Sigmoid colon (tissue), 7 donors: ENCODE data around the gene TAF6. TPM values are rescaled to one million over a fixed set of nuclear protein-coding genes. Genes with fewer than 3 reads are reported as not detected.

Experiments
- DNase-seq: peaks from one replicate; pipeline ENCODE4 v3.0.0-alpha.2; 2019
- H3K27ac ChIP-seq, 4 donors: fragments of 200-600 bp; sonication (generic); one replicate each; pipeline ENCODE4 v1.5.1; 2016 to 2019; ENCODE audit warnings: mild to moderate bottlenecking in 1 of 4
- H3K27me3 ChIP-seq, 3 donors: fragments of 200-600 bp; sonication (generic); one replicate each; pipeline ENCODE4 v1.5.1; 2019; ENCODE audit warnings: mild to moderate bottlenecking in 1 of 3
- H3K36me3 ChIP-seq, 4 donors: fragments of 200-600 bp; sonication (generic); one replicate each; pipeline ENCODE4 v1.5.1; 2016 to 2019
- H3K4me1 ChIP-seq, 4 donors: fragments of 200-600 bp; sonication (generic); one replicate each; pipeline ENCODE4 v1.5.1; 2017 to 2019
- H3K4me3 ChIP-seq, 4 donors: fragments of 200-600 bp; sonication (generic); one replicate each; pipeline ENCODE4 v1.5.1; 2017 to 2019; ENCODE audit warnings: mild to moderate bottlenecking in 2 of 4, moderate library complexity in 1 of 4
- H3K9me3 ChIP-seq, 4 donors: fragments of 200-600 bp in 3 of 4; sonication (generic) in 3 of 4; one replicate each; pipeline versions ENCODE4 v1.5.1 to v1.6.1; 2013 to 2019
- EP300 ChIP-seq, 4 donors: sonication (generic); formaldehyde crosslinking; IDR thresholded peaks; one replicate each; pipeline ENCODE4 v1.6.1; 2017; ENCODE audit warnings: antibody characterized with exemption in 4 of 4
- POLR2A ChIP-seq, 2 donors: fragments of 450-650 bp; IDR thresholded peaks; one replicate each; pipeline ENCODE4 v1.6.1; 2016; ENCODE audit warnings: antibody characterized with exemption in 2 of 2, mild to moderate bottlenecking in 2 of 2, moderate library complexity in 2 of 2
- POLR2AphosphoS5 ChIP-seq, 4 donors: sonication (generic); formaldehyde crosslinking; IDR thresholded peaks; one replicate each; pipeline ENCODE4 v1.6.1; 2017; ENCODE audit warnings: antibody characterized with exemption in 4 of 4
- whole genome bisulfite sequencing, 2 donors: extraction: QIAGEN DNeasy Blood & Tissue Kit; methylation state at CpG; one replicate each; pipeline ENCODE4 v1.1.7; 2013; 5-methylcytosine and 5-hydroxymethylcytosine counted together
- intact Hi-C: fragments of 100-400 bp; cut with DNase I; formaldehyde crosslinking; loops from one replicate; pipeline ENCODE4 v1.15.1; 2023
- polyA plus RNA-seq, 3 donors: library from polyadenylated mRNA; stranded (reverse); fragments of 200-250 nt; gene quantifications; one replicate each; pipeline ENCODE4 v1.2.3, GENCODE V29; 2013
- total RNA-seq, 4 donors: library from RNA; depleted of rRNA; stranded (reverse); fragments of >200 nt; gene quantifications; one replicate each; pipeline ENCODE4 v1.1.0, GENCODE V29; 2016
- TF ChIP-seq, protein P1 (sequence below), 4 experiments: fragments of 450-650 bp in 3 of 4; fragments of 200-600 bp in 1 of 4; IDR thresholded peaks; one replicate each; pipeline ENCODE4 v1.5.1; 2016 to 2019; ENCODE audit warnings: antibody characterized with exemption in 4 of 4, mild to moderate bottlenecking in 3 of 4, moderate library complexity in 2 of 4
- donor health status: healthy with polysubstance abuse.
- donor health status: Bipolar disorder and iron deficiency.
- donor health status: healthy.

The TAF6 gene
- total and polyA plus RNA-seq, 7 donors: 18.0 to 87.8 (median 56.6) TPM

- Histone ChIP-seq H3K4me3 (no peak overlapping the region), H3K27ac (peak overlapping the region; percentile 50 to 87 (median 84)), H3K27me3 (no peaks in the 10 kb centered on the region), H3K36me3 (peaks cover 15 to 59% (median 23%) of the 10 kb centered on the region in 4 donors), H3K4me1 (peaks cover 0 to 24% (median 17%) of the 10 kb centered on the region in 4 donors), H3K9me3 (peaks cover 0 to 7% (median 1%) of the 10 kb centered on the region in 4 donors)
- intact Hi-C loops: loop anchor here (2.0 kb wide), 1 partner anchor 15 kb away; the partner anchor contains the start of gene ZNF3
- DNase-seq: peak; percentile 75
- 74 to 77% methylated on average over 8 of the region's 8 CpGs for WGBS, 2 donors
- TF ChIP-seq POLR2AphosphoS5 (IDR thresholded peaks at IDR 0.05): peak; percentile 93 to 97 (median 94)
- TF ChIP-seq POLR2A (IDR thresholded peaks at IDR 0.05): no peak
- TF ChIP-seq, protein P1, sequence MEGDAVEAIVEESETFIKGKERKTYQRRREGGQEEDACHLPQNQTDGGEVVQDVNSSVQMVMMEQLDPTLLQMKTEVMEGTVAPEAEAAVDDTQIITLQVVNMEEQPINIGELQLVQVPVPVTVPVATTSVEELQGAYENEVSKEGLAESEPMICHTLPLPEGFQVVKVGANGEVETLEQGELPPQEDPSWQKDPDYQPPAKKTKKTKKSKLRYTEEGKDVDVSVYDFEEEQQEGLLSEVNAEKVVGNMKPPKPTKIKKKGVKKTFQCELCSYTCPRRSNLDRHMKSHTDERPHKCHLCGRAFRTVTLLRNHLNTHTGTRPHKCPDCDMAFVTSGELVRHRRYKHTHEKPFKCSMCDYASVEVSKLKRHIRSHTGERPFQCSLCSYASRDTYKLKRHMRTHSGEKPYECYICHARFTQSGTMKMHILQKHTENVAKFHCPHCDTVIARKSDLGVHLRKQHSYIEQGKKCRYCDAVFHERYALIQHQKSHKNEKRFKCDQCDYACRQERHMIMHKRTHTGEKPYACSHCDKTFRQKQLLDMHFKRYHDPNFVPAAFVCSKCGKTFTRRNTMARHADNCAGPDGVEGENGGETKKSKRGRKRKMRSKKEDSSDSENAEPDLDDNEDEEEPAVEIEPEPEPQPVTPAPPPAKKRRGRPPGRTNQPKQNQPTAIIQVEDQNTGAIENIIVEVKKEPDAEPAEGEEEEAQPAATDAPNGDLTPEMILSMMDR (IDR thresholded peaks at IDR 0.05): no peak
- peak; percentile 41 to 92 (median 78) for TF ChIP-seq EP300 (IDR thresholded peaks at IDR 0.05)
Measured at GRCh38 chr7:100065452-100066186, 53.5 kb downstream of the TAF6 start.

- no peaks in the 10 kb centered on the region for H3K9me3 ChIP-seq
- intact Hi-C loops: no loop called here
- no peak overlapping the region for H3K4me3 ChIP-seq
- peaks cover 8 to 59% (median 17%) of the 10 kb centered on the region in 4 donors for H3K36me3 ChIP-seq
- TF ChIP-seq EP300 (IDR thresholded peaks at IDR 0.05): no peak
- TF ChIP-seq POLR2A (IDR thresholded peaks at IDR 0.05): no peak
- TF ChIP-seq, protein P1 (IDR thresholded peaks at IDR 0.05): no peak
- no peak for TF ChIP-seq POLR2AphosphoS5 (IDR thresholded peaks at IDR 0.05)
- H3K27me3 ChIP-seq: no peaks in the 10 kb centered on the region
- 97% methylated on average over 9 of the region's 9 CpGs for WGBS, 2 donors
- peaks cover 0 to 24% (median 17%) of the 10 kb centered on the region in 4 donors for H3K4me1 ChIP-seq
- DNase-seq: no peak
- peak overlapping the region in 1 of 4 donors; percentile 87 for H3K27ac ChIP-seq
Measured at GRCh38 chr7:100064162-100064561, 55.0 kb downstream of the TAF6 start.

GRCh38 chr7:100063376-100063775 lies 55.8 kb downstream of the TAF6 start:
- Histone ChIP-seq H3K27ac (no peak overlapping the region), H3K27me3 (no peaks in the 10 kb centered on the region), H3K4me3 (no peak overlapping the region), H3K4me1 (peaks cover 0 to 24% (median 17%) of the 10 kb centered on the region in 4 donors), H3K36me3 (peaks cover 8 to 61% (median 22%) of the 10 kb centered on the region in 4 donors), H3K9me3 (no peaks in the 10 kb centered on the region)
- intact Hi-C loops: no loop called here
- DNase-seq: no peak
- TF ChIP-seq EP300 (IDR thresholded peaks at IDR 0.05): no peak
- TF ChIP-seq, protein P1 (IDR thresholded peaks at IDR 0.05): no peak
- TF ChIP-seq POLR2A (IDR thresholded peaks at IDR 0.05): no peak
- no peak for TF ChIP-seq POLR2AphosphoS5 (IDR thresholded peaks at IDR 0.05)
- 90 to 96% methylated on average over 4 of the region's 4 CpGs for WGBS, 2 donors

- Histone ChIP-seq H3K9me3 (no peaks in the 10 kb centered on the region), H3K36me3 (peaks cover 8 to 79% (median 34%) of the 10 kb centered on the region in 4 donors), H3K27me3 (no peaks in the 10 kb centered on the region), H3K27ac (no peak overlapping the region), H3K4me1 (peaks cover 0 to 20% (median 16%) of the 10 kb centered on the region in 4 donors), H3K4me3 (no peak overlapping the region)
- intact Hi-C loops: no loop called here
- DNase-seq: no peak
- TF ChIP-seq POLR2A (IDR thresholded peaks at IDR 0.05) (no peak), POLR2AphosphoS5 (IDR thresholded peaks at IDR 0.05) (no peak), EP300 (IDR thresholded peaks at IDR 0.05) (no peak)
- TF ChIP-seq, protein P1 (IDR thresholded peaks at IDR 0.05): no peak
- 94 to 95% methylated on average over 11 of the region's 11 CpGs for WGBS, 2 donors
Measured at GRCh38 chr7:100061518-100062193, 57.5 kb downstream of the TAF6 start.
